ENCODE data around the gene USP6NL.
A peak's percentile ranks its signal among the peaks of the same experiment; 100 is the strongest.

Gene USP6NL

GRCh38 chr10:11617233-11617632 is 5.8 kb upstream of the USP6NL start:
- no peak overlapping the region for H3K4me3 ChIP-seq (ENCODE audit: control insufficient read depth, low read depth, low read length)
- DNase-seq (ENCODE audit: low read depth), result no peak
- no peak for TF ChIP-seq CTCF (IDR thresholded peaks at IDR 0.05; ENCODE audit: control insufficient read depth, insufficient read depth, low read depth, low read length, missing control alignments)

DNA sequence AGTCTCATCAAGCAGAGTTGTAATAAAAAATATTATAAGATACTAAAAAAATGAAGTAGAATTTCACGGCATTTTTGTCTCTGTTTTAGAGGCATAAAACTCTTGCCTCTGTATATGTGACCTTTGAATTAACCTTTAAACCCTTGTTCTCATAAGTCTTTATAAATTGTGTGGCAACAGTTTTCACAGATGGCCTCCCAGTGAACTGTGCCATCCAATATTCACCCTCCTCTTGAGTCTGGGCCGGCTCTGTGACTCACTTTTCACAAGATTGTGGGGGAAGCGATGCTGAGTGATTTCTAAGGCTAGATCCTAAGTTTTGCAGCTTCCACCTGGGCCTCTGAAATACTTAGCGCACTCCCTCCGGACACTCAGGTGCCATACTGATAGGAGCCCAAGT is 4.6 kb upstream of the USP6NL start:
- no peak for DNase-seq (ENCODE audit: low read depth)
- no peak overlapping the region for H3K4me3 ChIP-seq (ENCODE audit: control insufficient read depth, low read depth, low read length)
- TF ChIP-seq CTCF (IDR thresholded peaks at IDR 0.05; ENCODE audit: control insufficient read depth, insufficient read depth, low read depth, low read length, missing control alignments), result no peak

- TF ChIP-seq CTCF (IDR thresholded peaks at IDR 0.05; ENCODE audit: control insufficient read depth, insufficient read depth, low read depth, low read length, missing control alignments), result no peak
- DNase-seq (ENCODE audit: low read depth), result no peak
- H3K4me3 ChIP-seq (ENCODE audit: control insufficient read depth, low read depth, low read length), result no peak overlapping the region
Observed at GRCh38 chr10:11615396-11615795, 3.9 kb upstream of the USP6NL start.

DNA sequence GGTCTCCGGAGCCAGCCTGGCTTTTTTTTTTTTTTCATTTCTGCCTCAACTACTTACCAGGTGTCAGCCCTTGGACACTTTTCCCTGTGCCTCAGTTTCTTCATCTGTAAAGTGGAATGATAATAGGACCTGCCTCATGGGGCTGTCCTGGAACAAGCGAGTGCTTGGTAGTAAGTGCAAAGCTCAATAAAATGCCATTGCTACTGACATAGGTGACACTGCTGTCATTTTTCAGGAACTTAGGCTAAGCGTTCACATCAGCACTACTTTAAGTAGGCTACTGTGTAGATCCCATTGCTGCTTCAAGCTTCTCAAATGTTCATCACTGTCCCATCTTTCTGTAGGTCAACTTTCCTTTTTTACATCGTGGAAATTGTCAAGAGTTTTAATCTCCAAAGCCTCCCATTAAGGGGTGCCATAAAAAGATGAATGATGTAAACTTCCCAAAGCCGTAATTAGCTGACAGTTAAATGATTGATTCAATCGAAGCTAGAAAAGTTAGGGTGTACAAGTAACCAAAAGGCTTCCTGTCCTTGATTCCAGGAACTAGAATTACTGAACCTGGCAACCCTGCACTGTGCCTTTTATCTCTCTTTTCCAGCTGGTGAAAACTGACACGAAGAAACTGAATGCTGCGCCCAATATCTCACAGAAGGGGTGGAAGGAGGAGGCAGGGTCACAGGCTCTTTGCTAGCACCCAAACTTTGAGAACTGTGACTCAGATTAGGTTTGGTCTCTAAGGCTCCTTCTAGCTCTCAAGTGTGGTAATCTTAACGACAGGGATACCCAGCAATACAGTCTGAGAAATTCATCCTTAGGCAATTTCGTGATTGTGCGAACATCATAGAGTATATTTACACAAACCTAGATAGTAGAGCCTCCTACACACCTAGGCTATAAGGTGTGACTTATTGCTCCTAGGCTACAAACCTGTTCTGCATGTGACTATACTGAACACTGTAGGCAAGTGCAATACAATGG is 861 bp upstream of the USP6NL start:
- no peak for TF ChIP-seq CTCF (IDR thresholded peaks at IDR 0.05; ENCODE audit: control insufficient read depth, insufficient read depth, low read depth, low read length, missing control alignments)
- DNase-seq (ENCODE audit: low read depth), result no peak
- H3K4me3 ChIP-seq (ENCODE audit: control insufficient read depth, low read depth, low read length), result peak overlapping the region; percentile 81

GRCh38 chr10:11610826-11611247 is 613 bp downstream of the USP6NL start:
- no peak for TF ChIP-seq CTCF (IDR thresholded peaks at IDR 0.05; ENCODE audit: control insufficient read depth, insufficient read depth, low read depth, low read length, missing control alignments)
- H3K4me3 ChIP-seq (ENCODE audit: control insufficient read depth, low read depth, low read length), result peak overlapping the region; percentile 81
- no peak for DNase-seq (ENCODE audit: low read depth)

GRCh38 chr10:11610166-11610825 is 1.2 kb downstream of the USP6NL start:
- no peak for DNase-seq (ENCODE audit: low read depth)
- peak overlapping the region; percentile 81 for H3K4me3 ChIP-seq (ENCODE audit: control insufficient read depth, low read depth, low read length)
- no peak for TF ChIP-seq CTCF (IDR thresholded peaks at IDR 0.05; ENCODE audit: control insufficient read depth, insufficient read depth, low read depth, low read length, missing control alignments)
